ENCODE measurements around the gene TPK1. TPM values are rescaled to one million over a fixed set of nuclear protein-coding genes. Genes with fewer than 3 reads are reported as not detected.

TPK1 gene
- total RNA-seq, 1 experiment from 2014 or later = 3.1 TPM

GRCh38 chr7:144531181-144531580, 304.7 kb downstream of the TPK1 start:
- H3K27me3 ChIP-seq (ENCODE audit: insufficient read depth, low read length) = no peaks in the 10 kb centered on the region
- DNase-seq = no peak

More at GRCh38 chr7:144531181-144531580, 304.7 kb downstream of the TPK1 start:
- no peak overlapping the region for H3K56ac ChIP-seq (ENCODE audit: insufficient read length, low read depth, low read length)
- no peak overlapping the region for H3K4me2 ChIP-seq (ENCODE audit: insufficient read depth, insufficient read length, low read length)
- Mint-ChIP-seq H3K27ac (peak overlapping the region in 1 of 3 experiments; percentile 61; a peak in 1 of 7 replicates), H3K4me1 (peaks cover 43 to 44% of the 10 kb centered on the region in 2 experiments), H3K36me3 (ENCODE audit: insufficient read depth in 1 of 3, low read depth in 3 of 3) (peaks cover 8 to 18% (median 9%) of the 10 kb centered on the region in 3 experiments), H3K27me3 (ENCODE audit: low read depth) (no peaks in the 10 kb centered on the region), H3K9me3 (peaks cover 16 to 22% of the 10 kb centered on the region in 2 experiments), H3K4me3 (no peak overlapping the region)
- no peaks in the 10 kb centered on the region for H3K23me2 ChIP-seq (ENCODE audit: insufficient read length, low read depth, low read length, poor library complexity, severe bottlenecking)
- no peak overlapping the region for H4K8ac ChIP-seq (replicated peaks; ENCODE audit: insufficient read length, low read depth, low read length)
- no peaks in the 10 kb centered on the region for H3K79me1 ChIP-seq (ENCODE audit: insufficient read depth, low read depth, low read length, poor library complexity, severe bottlenecking)
- no peak overlapping the region for H2AFZ ChIP-seq (ENCODE audit: low read length)
- H2BK120ac ChIP-seq (ENCODE audit: low read depth, low read length, poor library complexity, severe bottlenecking) = no peak overlapping the region
- no peak overlapping the region for H4K5ac ChIP-seq (ENCODE audit: insufficient read length, low read depth, low read length)
- H3K18ac ChIP-seq (ENCODE audit: insufficient read length, low read depth, low read length) = no peak overlapping the region
- no peak for TF ChIP-seq CTCF (conservative IDR thresholded peaks at IDR 0.05)
- no peak overlapping the region for H2AK5ac ChIP-seq (ENCODE audit: insufficient read length, low read length)
- no peak overlapping the region for H3K23ac ChIP-seq (ENCODE audit: insufficient read length, low read depth, low read length)
- H3K79me2 ChIP-seq (ENCODE audit: insufficient read depth, low read length) = no peaks in the 10 kb centered on the region
- no peak overlapping the region for H3T11ph ChIP-seq (ENCODE audit: low read length)
- no peak overlapping the region for H4K91ac ChIP-seq (ENCODE audit: insufficient read length, low read depth, low read length)
- H3K9ac ChIP-seq (ENCODE audit: extremely low read depth, insufficient read length, low read length) = no peak overlapping the region
- H2BK5ac ChIP-seq (ENCODE audit: insufficient read length, low read length) = no peak overlapping the region
- H4K20me1 ChIP-seq (ENCODE audit: control insufficient read depth, insufficient read depth, insufficient read length) = no peaks in the 10 kb centered on the region
- no peaks in the 10 kb centered on the region for H3K9me3 ChIP-seq (ENCODE audit: control insufficient read depth, low read depth, low read length)
- no peak overlapping the region for H3K14ac ChIP-seq (ENCODE audit: insufficient read depth, low read length)
- peaks cover 4% of the 10 kb centered on the region; the same call in 1 of the 2 replicates for H3K4me1 ChIP-seq (ENCODE audit: insufficient read depth, low read length)
- no peak overlapping the region for H2BK12ac ChIP-seq (ENCODE audit: insufficient read length, low read depth, low read length)
- no peak overlapping the region for H2BK20ac ChIP-seq (ENCODE audit: low read depth, low read length, poor library complexity, severe bottlenecking)
- no peak overlapping the region for H3K4ac ChIP-seq (ENCODE audit: low read depth, low read length)
- H3K27ac ChIP-seq (ENCODE audit: insufficient read length, low read depth, low read length) = no peak overlapping the region
- H2BK15ac ChIP-seq (ENCODE audit: low read depth, low read length) = no peak overlapping the region

Data from H9 (cell line).